Measurements from ENCODE around the gene FOCAD.

GRCh38 chr9:20659474-20659967 is 24.5 kb upstream of the FOCAD start:
- TF ChIP-seq CTCF (conservative IDR thresholded peaks at IDR 0.05; ENCODE audit: low read depth, low read length) = no peak
- TF ChIP-seq EZH2 (IDR thresholded peaks at IDR 0.05; ENCODE audit: low read length, unreplicated experiment) = no peak
- TF ChIP-seq EZH2phosphoT487 (IDR thresholded peaks at IDR 0.05; ENCODE audit: borderline replicate concordance, low read length) = no peak

Measured in PC-3 (cell line).